DMS79 treated with DMSO at 0.1 percent for 48 hours (cell line): ENCODE measurements around the gene DIO2.

Experiments
- DNase-seq: peaks from one replicate; lab custom pipeline; 2025; lab: John Stamatoyannopoulos, UW

Gene DIO2

DNA sequence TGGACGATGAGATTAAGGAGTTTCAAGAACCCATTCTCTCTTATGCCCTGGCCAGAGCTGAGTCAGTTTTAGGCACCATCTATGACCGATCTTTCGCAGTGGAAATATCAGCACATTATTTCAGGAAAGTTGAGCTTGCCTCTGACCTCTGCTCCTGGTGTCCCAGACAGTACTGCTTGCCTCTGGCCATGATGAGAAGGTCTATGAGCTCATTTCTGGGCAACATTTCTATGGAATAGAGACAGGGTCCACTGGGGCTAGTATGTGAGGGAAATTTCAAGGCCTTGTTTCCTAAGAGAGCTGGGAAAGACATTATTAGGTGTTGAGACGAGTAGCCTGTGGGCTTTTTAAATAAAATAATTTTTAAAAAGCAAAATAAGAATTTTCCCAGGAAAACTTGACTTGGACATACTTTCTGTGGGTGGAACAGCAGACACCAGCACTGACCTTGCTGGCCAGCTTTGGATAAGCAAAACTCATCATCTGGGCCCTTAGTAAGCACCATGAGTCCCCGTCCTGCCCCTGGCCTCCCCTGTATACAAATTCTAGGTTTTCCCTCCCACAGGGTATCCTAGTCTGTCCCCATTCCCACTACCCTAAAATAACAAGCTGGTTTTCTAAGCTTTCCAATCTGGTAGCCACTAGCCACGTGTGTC is 43.4 kb downstream of the DIO2 start:
- DNase-seq, result no peak

DNA sequence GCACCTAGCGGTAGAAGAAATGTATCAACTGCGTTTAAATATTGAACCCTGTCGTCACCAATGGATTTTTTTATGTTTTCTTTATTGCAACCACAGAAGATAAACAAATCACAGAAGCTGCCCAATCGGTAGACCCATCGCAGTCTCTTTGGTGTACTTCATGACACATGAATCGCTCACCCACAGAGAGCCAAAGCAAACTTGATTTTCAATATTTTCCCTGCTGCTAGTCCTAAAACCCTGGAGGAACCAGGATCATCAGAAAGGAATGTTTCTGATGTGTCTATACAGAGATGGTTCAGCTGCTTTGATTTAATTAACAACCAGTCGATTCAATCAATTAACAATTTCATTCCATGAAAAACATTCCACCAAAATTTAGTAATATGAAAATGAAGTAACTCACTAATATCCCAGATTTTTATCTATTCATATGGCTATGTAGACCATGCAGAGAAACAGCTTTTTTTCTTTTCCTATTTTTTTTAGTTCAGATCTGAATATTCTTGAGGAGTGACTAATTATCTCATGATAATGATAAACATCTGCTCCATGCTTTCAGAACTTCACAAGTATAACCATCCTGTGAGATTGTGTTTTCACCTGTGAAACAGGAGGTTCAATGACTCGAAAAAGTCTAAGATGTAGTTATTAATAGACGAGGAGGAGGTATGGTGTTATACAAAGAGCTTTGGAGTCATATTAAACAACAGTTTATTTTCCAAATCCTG is 46.1 kb downstream of the DIO2 start:
- no peak for DNase-seq

DNA sequence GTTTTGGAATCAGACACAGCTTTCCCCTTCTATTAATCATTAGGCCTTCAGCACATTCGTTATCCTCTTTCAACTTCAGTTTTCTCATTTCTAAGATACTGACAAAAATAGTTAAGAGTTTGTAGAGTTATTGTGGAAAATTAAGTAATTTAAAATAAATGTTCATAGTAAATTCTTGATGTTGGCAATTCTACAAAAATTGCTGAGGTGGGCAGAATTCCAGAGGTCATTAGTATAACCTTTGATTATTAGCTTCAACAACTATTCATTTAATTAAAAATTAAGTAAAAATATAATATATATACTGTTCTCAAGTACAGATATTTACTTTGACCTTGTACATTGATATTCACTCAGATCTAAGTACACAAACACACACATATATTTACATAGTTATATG is 58.5 kb downstream of the DIO2 start:
- DNase-seq, result no peak

DNA sequence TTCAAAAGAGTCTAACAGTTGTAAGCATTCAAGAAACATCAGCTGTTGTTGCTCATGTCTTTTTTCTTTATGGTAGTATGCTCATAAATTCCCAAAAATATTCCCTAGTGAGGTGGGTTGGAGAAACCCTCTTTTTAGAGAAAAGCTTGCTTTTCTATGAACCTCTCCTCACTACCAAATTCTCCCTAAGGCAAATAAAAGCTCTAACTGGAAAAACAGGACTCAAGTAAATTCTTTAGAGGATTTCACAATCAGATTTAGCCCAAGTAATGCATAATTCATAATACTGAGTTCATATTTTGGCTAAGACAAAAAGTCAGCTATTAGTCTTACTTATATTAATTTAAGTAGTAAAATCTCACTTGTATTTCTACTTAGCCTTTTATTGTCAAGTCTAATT is 59.1 kb downstream of the DIO2 start:
- no peak for DNase-seq

DNA sequence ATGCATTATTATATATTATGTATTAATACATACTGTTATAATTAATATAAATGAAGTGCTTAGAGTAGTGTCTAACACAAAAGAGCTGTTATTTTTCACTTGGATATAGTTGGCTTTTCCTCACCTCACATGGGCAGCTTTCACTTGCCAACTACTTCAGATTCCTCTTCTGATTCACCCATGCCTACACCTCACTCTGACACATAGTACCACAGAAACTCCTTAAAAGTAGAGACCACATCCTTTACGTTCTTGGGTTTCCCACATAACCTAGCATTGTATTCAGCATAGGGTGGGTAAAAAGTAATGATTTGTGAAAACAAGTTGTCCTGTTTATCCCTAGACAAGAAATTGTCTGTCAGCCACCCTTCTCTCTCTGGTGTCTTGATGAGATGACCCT is 61.0 kb downstream of the DIO2 start:
- no peak for DNase-seq
